Vagina (tissue), 2 donors: ENCODE measurements around the gene ACAN.

Experiments
- CTCF ChIP-seq, 3 experiments: fragments of 450-650 bp in 2 of 3; fragments of 200-600 bp in 1 of 3; sonication (generic) in 1 of 3; IDR thresholded peaks; one replicate each; pipeline ENCODE4 v1.5.1; 2017 to 2019; ENCODE audit warnings: antibody characterized with exemption in 3 of 3, mild to moderate bottlenecking in 2 of 3, moderate library complexity in 2 of 3
- POLR2A ChIP-seq, 2 donors: fragments of 450-650 bp; IDR thresholded peaks; one replicate each; pipeline ENCODE4 v1.6.1; 2017; ENCODE audit warnings: antibody characterized with exemption in 2 of 2, mild to moderate bottlenecking in 2 of 2, moderate library complexity in 2 of 2

GRCh38 chr15:88802991-88803240 is 320 bp upstream of the ACAN start:
- TF ChIP-seq CTCF (IDR thresholded peaks at IDR 0.05) (no peak), POLR2A (IDR thresholded peaks at IDR 0.05) (no peak)
